ENCODE results near the gene LGMN.

- no peak for TF ChIP-seq CTCF (IDR thresholded peaks at IDR 0.05)
- TF ChIP-seq POLR2A (IDR thresholded peaks at IDR 0.05) = no peak
Measured at GRCh38 chr14:92684801-92685560, 63.4 kb downstream of the LGMN start.
